Peyer's patch (tissue), 4 donors: ENCODE data around the gene PRR20G. TPM values are rescaled to one million over a fixed set of nuclear protein-coding genes. Genes with fewer than 3 reads are reported as not detected.

Experiments used
- DNase-seq, 3 donors: peaks; one replicate each; pipeline ENCODE4 v3.0.0-alpha.2; 2017 to 2019
- H3K27ac ChIP-seq, 4 donors: fragments of 200-600 bp; sonication (generic); one replicate each; pipeline ENCODE4 v1.5.1; 2016 to 2019
- H3K27me3 ChIP-seq, 2 donors: fragments of 200-600 bp; sonication (generic); one replicate each; pipeline ENCODE4 v1.5.1; 2019
- H3K36me3 ChIP-seq, 3 donors: fragments of 200-600 bp; sonication (generic); one replicate each; pipeline ENCODE4 v1.5.1; 2016 to 2019
- H3K4me1 ChIP-seq, 4 donors: fragments of 200-600 bp; sonication (generic); one replicate each; pipeline ENCODE4 v1.5.1; 2016 to 2019
- H3K4me3 ChIP-seq, 4 donors: fragments of 200-600 bp; sonication (generic); 1 replicate in 3 of 4; 2 replicates in 1 of 4; pipeline ENCODE4 v1.5.1; 2016 to 2019; ENCODE audit warnings: mild to moderate bottlenecking in 1 of 4
- H3K9me3 ChIP-seq, 4 donors: fragments of 200-600 bp; sonication (generic); one replicate each; pipeline ENCODE4 v1.5.1; 2016 to 2019; ENCODE audit warnings: mild to moderate bottlenecking in 1 of 4
- POLR2A ChIP-seq, 2 donors: fragments of 450-650 bp; IDR thresholded peaks; one replicate each; pipeline ENCODE4 v1.5.1; 2017; ENCODE audit warnings: antibody characterized with exemption in 2 of 2, mild to moderate bottlenecking in 2 of 2, moderate library complexity in 2 of 2
- small RNA-seq, 2 donors: library from RNA; depleted of rRNA; stranded (forward); fragments of <200 nt; gene quantifications; one replicate each; pipeline ENCODE3, GENCODE V24; 2016
- total RNA-seq, 4 donors: library from RNA; depleted of rRNA; stranded (reverse); fragments of >200 nt; gene quantifications; one replicate each; pipeline ENCODE4 v1.1.0, GENCODE V29; 2016
- TF ChIP-seq, protein P1 (sequence below), 6 experiments: fragments of 450-650 bp in 4 of 6; fragments of 200-600 bp in 2 of 6; sonication (generic) in 1 of 6; IDR thresholded peaks; one replicate each; pipeline ENCODE4 v1.5.1; 2017 to 2019; ENCODE audit warnings: antibody characterized with exemption in 6 of 6, mild to moderate bottlenecking in 3 of 6, moderate library complexity in 1 of 6

Gene PRR20G
- total RNA-seq, 4 donors from 2014 or later = not detected

DNA sequence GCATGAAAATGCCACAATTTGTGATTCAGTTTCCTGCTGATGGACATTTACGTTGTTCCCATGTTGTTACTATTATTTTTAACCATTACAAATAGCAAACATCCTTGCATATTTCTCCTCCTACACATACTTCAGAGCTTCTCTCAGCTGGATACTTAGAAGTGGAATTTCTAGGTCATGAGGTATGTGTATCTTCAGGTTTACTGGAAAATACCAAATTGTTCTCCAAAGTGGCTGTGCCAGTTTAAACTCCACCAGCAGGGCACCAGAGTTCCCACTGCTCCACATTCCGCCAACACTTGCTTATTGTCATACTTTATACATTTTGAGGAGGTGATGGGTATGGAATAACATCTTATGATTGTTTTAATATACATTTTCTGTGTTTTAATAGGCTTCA, 49.2 kb downstream of the PRR20G start:
- H3K9me3 ChIP-seq = no peaks in the 10 kb centered on the region
- no peak overlapping the region for H3K4me3 ChIP-seq
- DNase-seq = no peak
- H3K27me3 ChIP-seq = no peaks in the 10 kb centered on the region
- no peak for TF ChIP-seq POLR2A (IDR thresholded peaks at IDR 0.05)
- TF ChIP-seq, protein P1, sequence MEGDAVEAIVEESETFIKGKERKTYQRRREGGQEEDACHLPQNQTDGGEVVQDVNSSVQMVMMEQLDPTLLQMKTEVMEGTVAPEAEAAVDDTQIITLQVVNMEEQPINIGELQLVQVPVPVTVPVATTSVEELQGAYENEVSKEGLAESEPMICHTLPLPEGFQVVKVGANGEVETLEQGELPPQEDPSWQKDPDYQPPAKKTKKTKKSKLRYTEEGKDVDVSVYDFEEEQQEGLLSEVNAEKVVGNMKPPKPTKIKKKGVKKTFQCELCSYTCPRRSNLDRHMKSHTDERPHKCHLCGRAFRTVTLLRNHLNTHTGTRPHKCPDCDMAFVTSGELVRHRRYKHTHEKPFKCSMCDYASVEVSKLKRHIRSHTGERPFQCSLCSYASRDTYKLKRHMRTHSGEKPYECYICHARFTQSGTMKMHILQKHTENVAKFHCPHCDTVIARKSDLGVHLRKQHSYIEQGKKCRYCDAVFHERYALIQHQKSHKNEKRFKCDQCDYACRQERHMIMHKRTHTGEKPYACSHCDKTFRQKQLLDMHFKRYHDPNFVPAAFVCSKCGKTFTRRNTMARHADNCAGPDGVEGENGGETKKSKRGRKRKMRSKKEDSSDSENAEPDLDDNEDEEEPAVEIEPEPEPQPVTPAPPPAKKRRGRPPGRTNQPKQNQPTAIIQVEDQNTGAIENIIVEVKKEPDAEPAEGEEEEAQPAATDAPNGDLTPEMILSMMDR (IDR thresholded peaks at IDR 0.05) = no peak
- no peaks in the 10 kb centered on the region for H3K36me3 ChIP-seq
- H3K27ac ChIP-seq = no peak overlapping the region
- no peaks in the 10 kb centered on the region for H3K4me1 ChIP-seq

DNA sequence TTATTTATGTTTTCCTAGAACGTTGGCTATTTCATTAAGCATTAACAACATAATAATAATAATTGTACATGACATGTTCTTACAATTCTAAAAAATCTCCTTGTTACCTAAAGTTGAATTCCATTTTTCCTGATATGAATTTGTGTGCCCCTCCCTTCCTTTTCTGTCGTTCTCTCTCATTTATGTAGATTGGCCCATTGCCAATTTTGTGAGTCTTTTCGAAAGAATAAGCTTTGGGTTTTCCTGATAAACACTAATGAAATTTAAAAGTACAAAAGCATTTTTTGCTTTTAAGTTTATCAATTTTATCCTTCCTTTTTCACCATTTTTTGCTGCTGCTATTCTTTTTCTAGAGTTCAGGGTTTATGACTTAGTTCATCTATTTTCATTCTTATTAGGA, 50.0 kb downstream of the PRR20G start:
- TF ChIP-seq POLR2A (IDR thresholded peaks at IDR 0.05) = no peak
- TF ChIP-seq, protein P1 (IDR thresholded peaks at IDR 0.05) = no peak

DNA sequence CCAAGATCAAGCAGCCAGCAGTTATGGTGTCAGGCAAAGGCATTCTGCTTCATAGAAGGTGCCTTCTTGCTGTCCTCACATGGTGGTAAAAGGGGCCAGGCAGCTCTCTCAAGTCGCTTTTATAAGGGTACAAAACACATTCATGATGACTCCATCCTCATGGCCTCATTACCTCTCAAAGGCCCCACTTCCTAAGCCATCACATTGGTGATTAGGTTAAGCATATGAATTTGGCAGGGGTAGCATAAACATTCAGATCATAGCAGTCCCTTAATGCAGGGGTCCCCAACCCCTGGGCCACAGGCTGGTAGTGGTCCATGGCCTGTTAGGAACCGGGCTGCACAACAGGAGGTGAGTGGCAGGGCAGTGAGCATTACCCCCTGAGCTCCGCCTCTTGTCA, 52.1 kb downstream of the PRR20G start:
- H3K27me3 ChIP-seq = no peaks in the 10 kb centered on the region
- H3K9me3 ChIP-seq = no peaks in the 10 kb centered on the region
- no peaks in the 10 kb centered on the region for H3K36me3 ChIP-seq
- TF ChIP-seq POLR2A (IDR thresholded peaks at IDR 0.05) = no peak
- TF ChIP-seq, protein P1 (IDR thresholded peaks at IDR 0.05) = no peak
- H3K4me1 ChIP-seq = no peaks in the 10 kb centered on the region
- DNase-seq = no peak
- H3K4me3 ChIP-seq = no peak overlapping the region
- H3K27ac ChIP-seq = no peak overlapping the region

More for the DNA sequence above, 50.0 kb downstream of the PRR20G start:
- Histone ChIP-seq H3K4me3 (no peak overlapping the region), H3K27ac (no peak overlapping the region), H3K9me3 (no peaks in the 10 kb centered on the region), H3K4me1 (no peaks in the 10 kb centered on the region), H3K27me3 (no peaks in the 10 kb centered on the region), H3K36me3 (no peaks in the 10 kb centered on the region)
- DNase-seq = no peak

DNA sequence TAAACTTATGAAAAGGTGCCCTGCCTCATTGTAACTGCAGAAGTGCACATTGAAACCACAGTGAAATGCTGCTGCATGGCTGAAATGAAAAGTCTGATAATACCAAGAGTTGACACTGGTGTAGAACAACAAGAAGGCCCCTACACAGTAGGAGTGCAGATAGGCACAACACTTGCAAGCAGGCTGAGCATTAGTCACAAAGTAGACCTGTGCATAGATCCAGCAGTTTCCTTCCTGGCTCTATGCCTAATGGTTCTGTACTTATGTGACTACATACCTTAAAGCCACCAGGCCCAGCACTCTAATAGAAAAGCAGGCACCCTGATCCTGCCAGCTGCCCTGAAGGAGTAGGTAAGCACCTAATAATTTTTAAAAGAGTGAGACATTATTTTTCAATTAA, 53.1 kb downstream of the PRR20G start:
- Histone ChIP-seq H3K9me3 (no peaks in the 10 kb centered on the region), H3K4me1 (no peaks in the 10 kb centered on the region), H3K36me3 (no peaks in the 10 kb centered on the region), H3K27me3 (no peaks in the 10 kb centered on the region), H3K4me3 (no peak overlapping the region), H3K27ac (no peak overlapping the region)
- TF ChIP-seq, protein P1 (IDR thresholded peaks at IDR 0.05) = no peak
- no peak for TF ChIP-seq POLR2A (IDR thresholded peaks at IDR 0.05)
- DNase-seq = no peak

Small RNAs within 50 kb of the gene (small RNA-seq; reads per million reads assigned to genes)
- gene RNU6-1047P = 0 reads per million in 2 donors

Other genes starting within 250 kb of the PRR20G start
- not detected for gene PRR23E, start 94.9 kb downstream of the PRR20G start, total RNA-seq